Endometrial microvascular endothelial cells (primary cell): ENCODE measurements around the gene ZNF608. TPM values are rescaled to one million over a fixed set of nuclear protein-coding genes. Genes with fewer than 3 reads are reported as not detected.

ENCODE experiments used
- in situ Hi-C: cut with HindIII; loops from 2 replicates; pipeline ENCODE4 v1.10.0; 2017; ENCODE audit warnings: low sequenced_read_pairs, low pct_unique_long_range_greater_than_20kb; ENCODE audit errors: inconsistent ontology term
- total RNA-seq: library from RNA; depleted of rRNA; stranded (reverse); fragments of >200 nt; gene quantifications from one replicate; pipeline ENCODE4 v1.2.3, GENCODE V29; 2015; ENCODE audit errors: inconsistent ontology term

ZNF608 gene
- total RNA-seq, 1 donor from 2014 or later, result 4.3 TPM

DNA sequence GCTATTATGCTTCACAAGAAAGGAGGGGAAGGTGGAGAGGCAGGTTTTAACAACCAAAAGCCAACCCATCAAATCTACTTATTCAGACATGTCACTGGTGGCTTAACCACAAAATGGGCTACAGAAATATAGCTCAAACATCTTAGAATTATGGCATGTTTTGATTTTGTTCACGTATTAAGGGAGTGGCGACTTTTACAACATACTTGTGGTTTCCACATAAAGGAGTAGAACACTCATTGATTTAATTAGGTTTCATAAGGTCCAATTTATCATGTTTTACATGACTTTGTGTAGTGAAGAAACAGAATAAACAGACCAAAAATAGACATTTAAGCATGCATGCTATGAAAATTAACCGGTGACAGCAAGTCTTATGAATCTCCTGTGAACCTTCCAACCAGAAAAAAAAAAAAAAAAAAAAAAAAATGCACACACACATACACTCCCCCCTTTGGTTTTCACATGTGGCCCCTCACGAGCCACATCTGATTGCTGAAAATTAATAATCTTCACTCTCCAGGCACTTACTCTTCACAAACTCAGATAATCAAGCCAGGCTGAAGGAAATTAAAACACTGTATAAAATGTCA is 5.4 kb downstream of the ZNF608 start:
- in situ Hi-C loops, result loop anchor here (5.0 to 10.0 kb wide), 3 partner anchors 84 to 1036 kb away; no protein-coding TSS in a partner anchor

DNA sequence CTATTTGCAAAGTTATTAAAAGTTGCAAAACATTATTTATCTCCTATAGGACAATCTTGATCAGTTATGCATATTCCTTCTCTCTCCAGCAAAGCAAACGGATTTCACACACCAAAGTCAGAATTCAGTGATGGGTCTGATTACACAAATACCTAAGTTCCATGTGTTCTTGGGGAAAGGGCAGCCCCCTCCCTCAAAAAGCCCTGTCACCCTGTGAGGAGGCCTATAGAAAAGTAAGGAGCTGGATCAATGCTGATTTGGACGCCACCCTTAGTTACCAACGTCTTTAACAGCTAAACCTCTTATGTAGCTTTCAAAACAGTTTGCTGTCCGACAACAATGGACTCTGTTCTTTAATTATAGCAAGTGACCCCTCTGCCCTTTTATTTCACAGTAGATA is 6.4 kb downstream of the ZNF608 start:
- in situ Hi-C loops, result loop anchor here (5.0 to 10.0 kb wide), 3 partner anchors 83 to 1035 kb away; no protein-coding TSS in a partner anchor

DNA sequence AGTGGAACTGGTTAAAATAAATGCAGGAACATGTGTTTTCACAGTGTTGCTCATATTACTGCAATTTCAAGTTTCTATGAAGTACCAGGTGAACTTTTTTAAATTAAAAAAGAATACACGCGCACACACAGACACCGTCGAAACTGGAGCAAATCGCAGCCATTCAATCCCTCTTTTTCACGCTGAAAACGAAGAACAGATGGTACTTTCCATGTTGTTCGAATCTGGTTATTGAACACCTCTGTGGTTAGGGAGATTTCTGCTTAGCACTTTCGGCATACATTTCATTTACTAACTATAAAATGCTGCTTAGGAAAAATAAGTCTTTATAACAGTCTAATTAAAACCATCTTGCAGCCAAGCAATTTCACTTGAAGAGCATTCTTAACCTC is 6.8 kb downstream of the ZNF608 start:
- in situ Hi-C loops, result loop anchor here (5.0 to 10.0 kb wide), 3 partner anchors 82 to 1035 kb away; no protein-coding TSS in a partner anchor

DNA sequence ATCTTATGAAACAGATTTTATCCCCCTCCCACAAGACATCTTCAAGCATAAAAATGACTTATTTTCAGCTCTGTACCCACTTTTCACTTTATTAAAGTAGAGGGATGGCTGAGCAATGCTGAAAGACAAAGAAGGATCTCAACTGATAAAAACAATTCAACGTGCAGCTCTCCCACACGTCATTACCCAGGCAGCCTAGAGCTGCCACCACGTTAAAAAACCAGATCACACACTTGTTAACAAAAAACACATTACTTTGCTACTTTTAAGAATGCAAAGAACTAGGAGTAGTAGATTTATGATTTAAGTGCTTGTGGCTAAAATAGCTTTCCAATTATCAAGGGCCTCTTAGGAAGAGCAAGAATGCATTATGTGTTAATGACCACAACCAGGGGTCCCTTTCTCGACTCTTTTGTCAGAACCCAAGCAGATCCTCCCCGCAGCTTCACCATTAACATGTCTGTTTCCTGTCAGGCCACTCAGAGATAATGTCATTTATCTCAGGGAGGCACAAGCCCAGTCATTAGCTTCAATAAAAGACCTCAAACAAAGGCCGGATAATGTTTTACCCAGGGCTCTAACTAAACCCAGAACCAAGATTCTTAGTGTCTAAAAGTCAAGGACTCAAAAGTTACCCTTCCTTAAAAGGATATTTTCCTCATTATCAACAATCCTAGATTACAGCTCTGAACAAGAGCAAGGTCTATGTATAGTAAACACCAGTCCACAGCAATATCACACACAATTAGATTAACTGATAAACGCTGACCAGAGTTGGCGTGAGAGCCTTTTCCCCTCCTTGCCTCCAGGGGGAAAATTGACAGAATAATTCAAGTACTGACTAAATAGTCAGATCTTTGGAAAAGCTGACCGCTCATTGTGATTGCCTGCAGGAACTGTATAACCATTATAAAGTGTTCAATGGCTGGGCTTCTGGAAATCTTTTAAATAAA is 7.5 kb downstream of the ZNF608 start:
- in situ Hi-C loops, result no loop called here

DNA sequence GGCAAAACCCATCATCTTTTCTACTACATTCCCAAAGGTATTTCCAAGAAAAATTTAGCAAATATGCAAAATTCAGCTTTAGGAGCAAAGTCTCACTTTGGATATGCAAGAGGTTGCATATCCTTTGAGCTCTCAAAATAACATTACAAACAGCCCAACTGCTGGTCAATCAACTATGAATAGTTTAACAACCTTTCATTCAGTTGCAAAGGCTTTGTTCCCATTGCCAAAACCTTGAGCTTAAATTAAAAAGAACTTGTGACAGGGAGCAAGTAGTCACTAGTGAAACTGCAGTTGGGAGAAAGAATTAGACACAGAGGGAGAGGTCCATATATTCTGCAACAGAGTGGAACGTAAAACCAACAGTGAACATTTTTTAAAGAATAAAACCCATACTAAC is 8.8 kb downstream of the ZNF608 start:
- in situ Hi-C loops, result no loop called here

DNA sequence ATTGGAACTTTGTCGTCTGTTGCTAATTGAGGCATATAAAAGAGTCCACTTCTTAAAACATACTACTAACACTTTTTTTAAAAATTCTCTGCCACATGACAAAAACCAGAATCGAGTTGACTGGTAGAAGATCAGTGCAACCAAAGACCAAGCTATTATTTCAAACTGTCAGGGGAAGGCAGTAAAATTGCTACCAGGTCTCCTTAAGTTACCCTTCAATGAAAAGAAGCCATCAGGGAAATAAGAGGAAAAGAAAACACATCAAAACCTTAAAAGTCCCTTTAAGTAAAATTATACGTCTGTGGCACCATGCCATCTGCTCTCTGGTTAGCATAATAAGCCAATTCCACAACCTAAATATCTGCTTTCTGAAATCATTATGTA is 9.6 kb downstream of the ZNF608 start:
- in situ Hi-C loops, result no loop called here

DNA sequence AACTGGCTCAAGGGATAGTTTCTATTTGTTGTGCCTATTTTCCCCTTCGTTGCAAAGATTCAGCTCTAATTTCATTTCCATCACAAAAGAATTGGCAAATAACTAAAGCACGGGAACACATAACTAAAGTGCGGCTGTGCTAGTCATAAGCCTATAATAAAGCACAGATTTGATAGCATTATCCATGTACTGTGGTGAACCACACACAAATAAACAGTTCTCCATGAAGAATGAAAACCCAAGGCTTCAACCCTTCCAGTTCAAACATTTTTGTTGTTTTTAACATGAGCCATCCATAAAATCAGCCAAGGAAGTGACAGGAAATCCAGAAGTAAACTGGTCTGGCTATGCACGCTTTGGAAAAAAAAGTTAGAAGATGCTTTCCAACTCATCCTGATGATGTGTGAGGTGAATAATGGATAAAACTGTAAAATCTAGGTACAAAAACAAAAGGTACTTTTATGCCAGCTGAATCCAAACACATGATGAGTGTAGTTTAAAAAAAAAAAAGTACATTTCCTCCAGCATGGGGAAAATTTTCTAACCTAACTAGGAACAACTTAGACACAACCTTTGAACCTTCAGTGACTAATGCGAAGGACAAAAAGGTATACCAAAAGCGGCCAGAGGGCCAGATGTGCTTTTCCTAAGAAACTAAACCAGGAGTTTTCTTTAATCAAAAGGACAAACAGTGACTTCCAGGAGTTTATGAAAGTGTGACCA is 10.2 kb downstream of the ZNF608 start:
- in situ Hi-C loops, result no loop called here

DNA sequence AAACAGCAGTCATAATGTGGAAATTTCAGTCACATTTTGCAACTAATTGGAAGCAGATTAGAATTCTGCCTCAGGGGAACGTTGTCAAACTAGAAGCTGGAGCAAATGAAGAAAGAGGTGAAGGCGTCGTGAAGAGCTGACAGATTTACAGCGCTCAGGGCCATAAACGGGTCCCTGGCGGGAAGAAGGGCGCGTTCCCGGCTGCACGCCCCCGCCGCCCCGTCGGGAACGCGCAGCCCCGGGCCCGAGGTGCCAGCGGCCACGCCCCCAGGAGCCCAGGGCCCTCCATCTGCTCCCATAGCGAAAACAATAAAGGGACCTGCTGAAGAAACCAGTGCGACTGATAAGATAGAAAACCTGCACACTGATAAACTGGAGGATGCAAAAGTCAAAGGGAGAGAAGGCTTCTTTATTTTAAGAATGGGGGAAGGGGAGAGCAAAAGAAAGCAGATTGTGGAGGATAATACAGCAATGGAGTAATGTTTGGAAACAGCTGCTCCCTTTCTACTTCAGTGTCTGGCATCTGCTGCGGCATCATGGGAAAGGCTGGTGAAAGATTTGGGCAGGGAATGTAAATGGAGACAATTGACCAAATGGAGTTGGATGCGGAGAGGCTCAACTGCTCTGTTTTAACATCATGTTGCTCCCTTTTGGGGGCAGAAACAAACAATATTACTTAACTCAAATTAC is 11.1 kb downstream of the ZNF608 start:
- in situ Hi-C loops, result no loop called here

DNA sequence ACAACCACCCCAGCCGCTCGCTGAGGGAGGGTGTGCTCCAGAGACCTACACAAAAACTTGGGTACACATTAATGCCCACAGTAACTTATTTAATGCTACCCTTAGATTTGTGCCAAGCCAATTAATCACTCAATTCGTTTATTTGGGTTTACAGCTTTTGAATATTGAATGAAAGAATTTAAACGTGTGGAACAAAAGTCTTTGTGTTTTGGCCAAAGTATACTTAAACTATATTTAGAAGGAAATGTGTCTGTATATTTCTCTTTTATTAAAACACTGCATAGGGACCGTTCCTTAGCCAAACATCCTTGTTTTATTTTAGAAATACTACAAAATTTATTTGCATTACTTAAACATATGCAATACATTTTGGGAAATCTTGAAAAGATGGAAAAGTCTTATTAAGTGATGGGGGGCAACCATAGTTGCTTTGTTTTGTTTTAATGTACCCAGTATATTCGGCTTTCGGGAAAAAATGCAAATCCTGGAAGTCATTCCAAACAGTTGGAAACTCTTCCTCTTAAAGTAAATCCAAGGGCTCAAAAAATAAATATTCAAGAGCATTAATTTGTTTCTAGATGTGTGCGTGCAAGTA is 11.8 kb downstream of the ZNF608 start:
- in situ Hi-C loops, result no loop called here

DNA sequence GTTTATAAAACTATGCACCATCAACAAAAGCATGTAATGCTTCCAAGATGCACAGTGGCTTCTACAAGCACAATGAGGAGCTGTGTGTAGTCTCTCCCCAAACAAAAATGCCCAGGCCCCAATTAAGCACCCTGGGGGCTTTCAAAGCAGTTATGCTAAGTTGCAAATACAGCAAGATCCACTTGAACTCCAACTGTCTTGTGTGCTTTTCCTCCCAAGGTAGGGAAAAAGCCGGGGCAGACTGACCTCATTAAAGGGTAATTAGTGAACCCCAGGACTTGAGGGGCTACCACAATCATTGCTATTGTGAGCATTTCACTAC is 13.1 kb downstream of the ZNF608 start:
- in situ Hi-C loops, result no loop called here

DNA sequence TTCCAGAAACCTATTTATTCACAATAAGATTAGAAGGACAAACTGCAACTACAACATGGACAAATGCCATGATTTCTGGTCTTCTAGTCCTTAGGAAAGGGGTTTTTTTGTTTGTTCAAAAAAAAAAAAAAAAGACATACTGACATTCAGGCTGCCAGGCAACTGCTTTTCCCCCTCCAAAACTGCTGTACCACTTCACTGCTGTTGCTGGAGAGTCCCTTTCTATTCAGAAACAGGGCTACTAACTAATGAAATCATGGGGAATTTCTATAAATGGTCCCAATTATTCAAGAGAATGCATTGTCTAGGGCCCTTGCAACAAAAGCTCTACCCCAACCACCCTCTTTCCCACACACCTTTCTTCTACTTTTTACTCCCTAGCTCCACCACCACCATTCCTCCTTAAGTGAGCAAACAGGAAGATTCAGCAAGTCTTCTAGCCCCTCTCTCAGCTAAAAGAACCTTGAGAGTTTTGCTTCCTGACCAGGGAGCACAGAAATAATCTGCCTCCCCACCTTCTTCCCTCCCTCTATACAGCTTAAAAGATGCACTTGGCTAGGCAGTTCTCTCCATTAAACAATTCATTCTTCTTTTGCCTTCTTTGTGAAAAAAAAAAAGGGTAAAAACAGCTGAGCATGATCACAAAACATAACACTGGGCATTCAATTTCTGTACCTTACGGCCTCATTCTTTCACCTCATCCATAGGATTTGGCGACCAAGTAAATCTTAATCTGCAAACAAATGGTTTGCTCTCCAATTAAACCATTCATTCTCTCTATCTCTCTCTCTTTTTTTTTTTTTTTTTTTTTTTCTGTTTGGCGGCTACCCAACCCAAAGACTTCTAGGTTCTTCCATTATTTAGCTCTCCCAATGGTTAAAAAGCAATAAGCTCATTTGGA is 13.8 kb downstream of the ZNF608 start:
- in situ Hi-C loops, result no loop called here

DNA sequence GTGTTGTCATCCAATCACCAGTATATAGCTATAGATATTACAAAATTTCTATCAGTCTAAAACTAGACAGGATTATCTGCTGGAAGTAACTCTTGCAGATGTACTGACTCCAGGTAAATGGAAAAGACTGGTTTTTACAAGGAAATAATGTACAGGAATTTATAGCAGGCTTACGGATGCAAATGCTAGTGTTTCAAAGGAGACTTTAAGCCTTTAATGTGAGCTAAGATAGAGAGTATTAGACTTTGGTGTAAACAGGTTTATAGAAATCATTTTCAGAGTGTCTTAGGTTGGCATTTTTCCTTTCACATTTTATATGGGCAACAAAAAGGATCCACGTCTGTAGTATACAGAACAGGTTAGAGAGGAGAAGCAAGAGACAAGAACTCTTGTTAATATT is 16.1 kb downstream of the ZNF608 start:
- in situ Hi-C loops, result no loop called here

DNA sequence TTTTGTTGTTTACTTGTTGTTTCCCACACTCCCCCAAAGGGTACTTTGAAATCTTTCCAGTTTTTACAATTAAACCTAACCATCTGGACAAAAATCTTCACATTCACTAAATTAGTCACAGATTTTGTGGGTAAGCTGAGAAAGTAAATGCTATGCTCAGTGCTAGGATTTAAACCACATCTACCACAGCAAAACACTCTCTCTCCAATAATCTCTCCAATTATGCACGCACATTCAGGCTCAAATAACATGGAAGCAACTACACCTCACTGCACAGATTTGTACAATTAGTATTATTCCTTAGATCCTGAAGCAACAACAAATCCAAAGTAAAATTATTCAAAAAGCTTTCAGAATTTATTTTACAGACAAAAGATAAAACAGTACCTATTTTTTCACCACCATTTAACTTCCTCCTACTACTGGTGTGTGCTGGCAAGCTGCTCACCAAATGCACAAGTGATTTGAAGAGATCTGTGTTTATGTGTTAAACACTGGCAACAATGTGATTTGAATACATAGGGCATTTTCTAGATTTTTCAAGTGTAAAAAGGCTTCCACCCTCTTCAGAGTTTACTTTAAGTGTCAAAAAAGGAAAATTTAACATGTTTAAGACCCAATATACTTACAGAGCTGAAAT is 16.6 kb downstream of the ZNF608 start:
- in situ Hi-C loops, result no loop called here

DNA sequence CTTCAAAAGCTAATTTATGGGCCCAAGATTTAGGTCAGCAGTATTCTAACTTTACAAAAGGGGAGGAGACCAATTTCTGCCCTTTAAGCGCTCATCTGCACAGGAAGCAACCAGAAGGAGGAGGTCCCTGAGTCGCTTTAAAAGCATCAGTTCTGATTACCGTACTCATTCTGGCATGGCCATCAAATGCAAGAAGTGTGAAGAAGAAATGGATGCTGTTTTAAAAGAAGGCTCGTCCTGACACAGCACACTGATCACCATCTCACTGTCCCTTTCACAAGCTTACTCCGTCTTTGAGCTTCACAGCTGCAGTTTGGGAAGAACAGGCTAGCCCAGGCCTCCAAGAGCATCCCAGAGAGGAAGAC is 17.5 kb downstream of the ZNF608 start:
- in situ Hi-C loops, result no loop called here

DNA sequence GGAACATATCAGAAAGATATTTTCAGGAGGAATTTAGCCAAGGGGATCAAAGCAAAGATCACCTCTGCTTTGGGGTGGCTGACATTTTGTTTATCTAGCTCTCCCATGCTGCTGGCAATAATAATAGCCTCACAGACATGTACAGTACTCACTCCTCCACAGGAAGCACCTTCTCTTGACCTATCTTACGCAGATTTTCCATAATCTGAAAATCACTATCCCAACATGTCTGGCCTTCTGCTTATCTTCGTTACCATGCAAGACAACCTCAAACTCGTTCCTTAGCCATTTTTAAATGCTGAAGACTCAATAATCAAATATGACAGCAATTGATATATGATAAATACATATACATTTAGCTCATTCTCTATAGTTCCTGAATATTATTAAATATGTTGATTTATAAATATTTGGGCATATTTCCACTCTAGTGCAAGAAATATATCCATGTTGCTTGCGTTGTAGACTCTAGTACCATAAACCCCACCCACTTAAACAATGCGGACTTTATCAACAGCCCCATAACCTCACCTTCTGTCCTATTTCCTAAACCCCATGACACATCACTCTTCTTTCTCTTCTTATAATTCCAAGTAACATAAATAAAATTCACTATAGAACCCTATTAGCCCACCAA is 18.0 kb downstream of the ZNF608 start:
- in situ Hi-C loops, result no loop called here

DNA sequence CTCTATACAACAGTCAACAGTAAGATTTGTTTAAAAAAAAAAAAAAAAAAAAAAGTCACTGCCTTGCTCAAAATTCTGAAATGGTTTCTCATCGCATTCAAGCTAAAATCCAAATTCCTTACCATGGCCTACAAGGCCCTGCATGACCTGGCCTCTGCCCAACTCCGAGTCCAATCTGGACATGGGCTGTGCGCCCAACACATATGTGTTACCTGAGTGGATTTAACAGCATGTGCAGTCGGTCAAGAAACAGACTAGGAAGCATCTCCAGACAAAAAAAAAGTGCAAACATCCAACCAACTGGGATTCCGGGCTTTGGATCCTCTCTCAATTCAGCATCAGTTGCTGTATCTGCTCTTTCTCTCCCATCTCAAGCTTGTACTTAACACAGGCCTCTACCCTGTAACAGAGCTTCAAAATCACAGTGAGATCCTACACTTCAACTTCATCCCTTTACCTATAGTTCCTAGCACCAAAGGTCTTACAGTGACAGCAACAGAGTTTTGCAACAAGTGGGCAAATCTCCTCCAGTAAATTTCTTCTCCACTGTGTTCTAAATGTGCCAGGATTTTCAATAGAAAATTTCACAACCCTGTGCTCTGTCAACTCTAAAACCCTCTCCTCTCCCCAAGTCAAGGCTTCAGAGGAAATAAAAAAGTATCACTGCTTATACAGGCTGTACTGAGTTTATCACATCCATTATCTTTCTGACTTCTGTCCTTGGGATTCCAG is 19.6 kb downstream of the ZNF608 start:
- in situ Hi-C loops, result no loop called here
